T-helper 2 cell treated with Interferon-gamma antibody and Interleukin-4, amounts not matched to agents 5 μg/mL and 100 μg/mL, for 36 hours (primary cell): ENCODE data around the gene CSF1.
"Not testable (repeated sequence)": the region's sequence is repeated elsewhere in the genome, so short reads cannot be mapped to it uniquely, and the experiment has no call there.

Source experiments
- DNase-seq: peaks from one replicate; pipeline ENCODE4 v3.0.0; 2021; ENCODE audit warnings: low spot score
- H3K27ac Mint-ChIP-seq: one replicate; pipeline ENCODE4 v1.8.0; 2021; ENCODE audit warnings: mild to moderate bottlenecking, mixed read lengths
- H3K27me3 Mint-ChIP-seq: one replicate; pipeline ENCODE4 v1.8.0; 2021; ENCODE audit warnings: low read depth, mixed read lengths
- H3K36me3 Mint-ChIP-seq: one replicate; pipeline ENCODE4 v1.8.0; 2021; ENCODE audit warnings: low read depth, mixed read lengths
- H3K4me1 Mint-ChIP-seq: one replicate; pipeline ENCODE4 v1.8.0; 2021; ENCODE audit warnings: low read depth, mixed read lengths
- H3K4me3 Mint-ChIP-seq: one replicate; pipeline ENCODE4 v1.8.0; 2022; ENCODE audit warnings: mild to moderate bottlenecking, moderate library complexity, mixed read lengths
- H3K9me3 Mint-ChIP-seq: one replicate; pipeline ENCODE4 v1.8.0; 2021; ENCODE audit warnings: mixed read lengths

Gene CSF1

DNA sequence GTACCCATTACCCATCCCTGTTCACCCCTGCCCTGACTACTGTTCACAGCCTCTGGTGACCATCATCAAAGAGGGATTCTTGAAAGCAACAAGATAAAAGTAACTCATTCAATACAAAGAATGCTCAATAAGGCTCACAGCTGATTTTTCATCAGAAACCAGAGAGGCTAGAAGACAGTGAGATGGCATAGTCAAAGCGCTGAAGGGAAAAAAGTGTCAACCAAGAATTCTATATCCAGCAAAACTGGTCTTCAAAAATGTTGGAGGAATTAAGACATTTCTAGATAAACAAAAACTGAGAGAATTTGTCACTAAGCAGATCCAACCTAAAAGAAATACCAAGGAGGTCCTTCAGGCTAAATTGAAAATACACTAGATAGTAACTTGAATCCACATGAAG lies 27.1 kb downstream of the CSF1 start:
- Mint-ChIP-seq H3K4me3 (no peak overlapping the region), H3K4me1 (peaks cover 5% of the 10 kb centered on the region), H3K27me3 (no peaks in the 10 kb centered on the region), H3K36me3 (peaks cover 3% of the 10 kb centered on the region), H3K9me3 (peaks cover 19% of the 10 kb centered on the region), H3K27ac (no peak overlapping the region)
- DNase-seq, result no peak

DNA sequence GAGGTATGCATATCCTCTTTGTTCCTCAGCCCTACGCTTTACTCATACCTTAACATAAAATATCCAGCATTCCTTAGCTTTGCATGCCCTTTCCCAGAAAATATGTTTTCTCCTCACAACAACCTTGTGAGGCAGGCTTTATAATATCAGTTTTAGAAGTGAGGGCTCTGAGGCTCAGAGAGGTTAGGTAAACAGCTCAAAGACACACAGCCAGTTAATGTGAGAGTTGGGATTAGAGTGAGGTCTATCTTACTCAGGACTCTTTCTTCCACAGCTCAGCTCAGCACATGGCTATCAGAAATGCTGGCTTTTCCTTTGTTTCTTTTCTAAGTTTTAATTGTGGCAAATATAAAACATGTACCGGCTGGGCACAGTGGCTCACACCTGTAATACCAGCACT lies 27.9 kb downstream of the CSF1 start:
- H3K9me3 Mint-ChIP-seq, result peaks cover 19% of the 10 kb centered on the region
- H3K27ac Mint-ChIP-seq, result no peak overlapping the region
- H3K27me3 Mint-ChIP-seq, result no peaks in the 10 kb centered on the region
- no peak overlapping the region for H3K4me3 Mint-ChIP-seq
- no peak for DNase-seq
- H3K36me3 Mint-ChIP-seq, result peaks cover 3% of the 10 kb centered on the region
- peaks cover 5% of the 10 kb centered on the region for H3K4me1 Mint-ChIP-seq

DNA sequence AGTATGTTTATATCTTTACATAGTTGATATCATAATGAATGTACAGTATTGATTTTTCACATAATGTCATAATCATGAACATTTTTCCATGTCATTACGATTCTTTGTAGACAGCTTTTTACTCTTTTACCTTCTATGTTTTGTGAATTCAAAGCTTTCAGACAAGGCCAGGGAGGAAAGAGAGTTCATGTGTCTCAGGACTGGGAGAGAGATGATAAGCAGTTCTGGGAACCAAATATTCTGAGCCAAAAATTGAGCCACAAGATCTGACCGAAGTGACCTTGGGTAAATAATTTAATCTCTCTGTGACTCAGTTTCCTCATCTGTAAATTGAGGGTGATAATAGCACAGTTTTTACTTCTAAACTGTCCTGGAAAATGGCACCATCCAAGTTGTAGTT lies 31.8 kb downstream of the CSF1 start:
- no peak for DNase-seq
- no peaks in the 10 kb centered on the region for H3K27me3 Mint-ChIP-seq
- H3K9me3 Mint-ChIP-seq, result peaks cover 10% of the 10 kb centered on the region
- no peak overlapping the region for H3K27ac Mint-ChIP-seq
- H3K4me1 Mint-ChIP-seq, result peaks cover 3% of the 10 kb centered on the region
- H3K4me3 Mint-ChIP-seq, result no peak overlapping the region
- H3K36me3 Mint-ChIP-seq, result peaks cover 3% of the 10 kb centered on the region

DNA sequence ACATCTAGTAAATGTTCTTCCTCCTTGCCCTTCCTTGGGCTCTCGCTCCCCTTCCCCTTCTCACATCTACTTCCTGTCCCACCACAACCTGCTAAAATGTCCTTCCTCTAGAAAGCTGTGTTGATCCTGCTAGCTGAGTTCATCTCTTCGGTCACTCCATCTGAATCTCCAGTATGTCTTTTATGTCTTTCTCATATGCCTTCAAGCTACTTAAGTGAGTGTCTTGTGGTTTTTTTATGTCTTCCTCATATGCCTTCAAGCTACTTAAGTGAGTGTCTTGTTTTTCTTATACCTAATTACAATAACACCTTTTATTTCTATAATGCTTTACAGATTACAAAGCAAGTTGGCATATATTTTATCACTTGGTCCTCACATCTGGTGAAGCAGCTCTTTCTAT lies 33.9 kb downstream of the CSF1 start:
- H3K27ac Mint-ChIP-seq, result no peak overlapping the region
- peaks cover 3% of the 10 kb centered on the region for H3K9me3 Mint-ChIP-seq
- no peak for DNase-seq
- no peak overlapping the region for H3K4me3 Mint-ChIP-seq
- H3K27me3 Mint-ChIP-seq, result no peaks in the 10 kb centered on the region
- H3K36me3 Mint-ChIP-seq, result no peaks in the 10 kb centered on the region
- peaks cover 3% of the 10 kb centered on the region for H3K4me1 Mint-ChIP-seq

DNA sequence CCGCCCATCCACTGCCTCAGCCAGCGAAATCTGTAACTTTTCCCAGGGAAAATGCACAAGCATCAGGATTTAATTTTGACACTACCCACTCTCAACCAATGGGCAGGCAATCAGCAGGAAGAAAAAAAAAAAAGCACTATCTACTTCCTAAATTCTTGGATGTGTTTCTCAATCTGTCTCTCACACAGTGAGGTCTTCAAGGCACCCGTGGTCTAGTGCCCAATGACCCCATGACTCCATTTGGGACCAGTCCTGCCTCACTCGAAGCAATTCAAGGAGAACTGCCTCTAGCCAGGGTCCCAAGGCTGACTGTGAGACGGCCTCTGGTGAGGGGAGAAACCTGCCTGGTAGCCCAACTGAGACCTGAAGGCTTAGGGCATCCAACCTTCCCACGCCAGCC lies 35.9 kb downstream of the CSF1 start:
- Mint-ChIP-seq H3K36me3 (no peaks in the 10 kb centered on the region), H3K4me1 (peaks cover 3% of the 10 kb centered on the region), H3K4me3 (no peak overlapping the region), H3K27ac (no peak overlapping the region), H3K27me3 (no peaks in the 10 kb centered on the region), H3K9me3 (peaks cover 3% of the 10 kb centered on the region)
- no peak for DNase-seq

DNA sequence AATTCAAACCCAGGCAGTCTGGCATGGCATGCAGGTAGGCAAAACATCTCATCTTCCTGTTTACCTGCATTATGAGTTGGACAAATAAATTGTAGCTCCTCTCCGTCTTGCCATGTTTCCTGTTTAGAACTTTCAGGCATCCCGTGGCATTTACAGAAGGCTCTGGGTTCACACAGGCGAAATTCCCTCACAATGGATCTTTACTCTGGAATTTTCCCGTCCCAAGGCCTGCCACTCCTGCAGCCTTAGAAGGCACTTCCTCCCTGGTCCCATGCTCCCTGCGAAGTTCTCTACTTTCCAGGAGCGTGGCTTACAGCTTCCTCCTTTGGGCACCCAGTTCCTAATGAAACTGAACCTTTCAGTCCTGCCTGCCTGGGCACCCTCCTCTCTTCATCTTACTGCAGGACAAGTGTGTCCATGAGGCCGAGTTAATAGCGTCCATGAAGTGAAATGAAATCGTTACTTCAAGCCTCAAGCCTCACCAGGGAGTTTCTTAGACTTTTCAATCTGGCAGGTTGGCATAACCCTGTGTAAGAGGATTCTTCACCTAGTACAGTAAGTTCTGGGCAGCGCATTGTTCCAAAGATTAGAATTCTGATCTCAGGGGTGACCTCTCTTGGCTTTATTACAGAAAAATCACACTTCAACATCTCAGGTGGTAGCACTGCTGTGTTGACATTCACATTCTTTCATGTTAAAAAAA lies 37.1 kb downstream of the CSF1 start:
- H3K27me3 Mint-ChIP-seq, result no peaks in the 10 kb centered on the region
- peaks cover 3% of the 10 kb centered on the region for H3K9me3 Mint-ChIP-seq
- H3K4me3 Mint-ChIP-seq, result no peak overlapping the region
- H3K36me3 Mint-ChIP-seq, result no peaks in the 10 kb centered on the region
- H3K4me1 Mint-ChIP-seq, result peaks cover 3% of the 10 kb centered on the region
- DNase-seq, result no peak
- no peak overlapping the region for H3K27ac Mint-ChIP-seq

DNA sequence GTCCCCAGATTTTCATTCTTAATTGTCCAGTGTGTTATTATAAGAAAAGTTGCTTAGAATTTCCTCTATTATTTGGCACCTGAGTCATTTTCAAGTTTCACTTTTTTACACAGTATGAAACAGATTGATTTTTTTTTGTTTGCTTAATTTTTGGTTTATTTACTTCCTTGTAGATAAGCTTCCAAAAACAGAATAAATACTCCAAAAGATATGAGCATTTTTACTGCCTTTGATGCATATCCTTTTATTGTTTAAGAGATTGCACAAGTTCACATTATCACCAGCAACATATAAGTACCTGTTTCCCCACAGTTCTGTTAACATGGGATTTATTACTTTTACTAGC lies 37.6 kb downstream of the CSF1 start:
- no peak overlapping the region for H3K27ac Mint-ChIP-seq
- peaks cover 3% of the 10 kb centered on the region for H3K9me3 Mint-ChIP-seq
- H3K4me3 Mint-ChIP-seq, result no peak overlapping the region
- no peaks in the 10 kb centered on the region for H3K36me3 Mint-ChIP-seq
- H3K4me1 Mint-ChIP-seq, result peaks cover 3% of the 10 kb centered on the region
- no peaks in the 10 kb centered on the region for H3K27me3 Mint-ChIP-seq
- no peak for DNase-seq

DNA sequence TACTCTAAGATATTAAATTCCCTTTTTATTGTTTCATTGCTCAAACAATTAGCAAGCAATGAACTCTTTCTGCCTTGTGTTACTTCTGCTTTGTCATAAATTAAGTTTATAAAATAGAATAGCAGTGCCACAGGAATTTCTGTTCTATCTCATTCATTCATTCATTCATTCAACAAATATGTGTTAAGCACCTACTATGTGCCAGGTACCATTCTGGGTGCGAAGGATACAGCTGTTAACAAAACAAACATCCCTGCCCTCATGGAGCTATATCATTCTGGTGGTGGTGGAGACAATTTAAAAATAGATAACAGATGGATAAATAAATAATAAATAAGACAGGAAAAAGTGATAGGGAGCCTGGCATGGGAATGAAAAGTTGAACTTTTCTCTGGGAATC lies 39.4 kb downstream of the CSF1 start:
- no peaks in the 10 kb centered on the region for H3K36me3 Mint-ChIP-seq
- H3K9me3 Mint-ChIP-seq, result peaks cover 2% of the 10 kb centered on the region
- no peak for DNase-seq
- H3K27me3 Mint-ChIP-seq, result no peaks in the 10 kb centered on the region
- H3K4me1 Mint-ChIP-seq, result no peaks in the 10 kb centered on the region
- no peak overlapping the region for H3K4me3 Mint-ChIP-seq
- H3K27ac Mint-ChIP-seq, result no peak overlapping the region

DNA sequence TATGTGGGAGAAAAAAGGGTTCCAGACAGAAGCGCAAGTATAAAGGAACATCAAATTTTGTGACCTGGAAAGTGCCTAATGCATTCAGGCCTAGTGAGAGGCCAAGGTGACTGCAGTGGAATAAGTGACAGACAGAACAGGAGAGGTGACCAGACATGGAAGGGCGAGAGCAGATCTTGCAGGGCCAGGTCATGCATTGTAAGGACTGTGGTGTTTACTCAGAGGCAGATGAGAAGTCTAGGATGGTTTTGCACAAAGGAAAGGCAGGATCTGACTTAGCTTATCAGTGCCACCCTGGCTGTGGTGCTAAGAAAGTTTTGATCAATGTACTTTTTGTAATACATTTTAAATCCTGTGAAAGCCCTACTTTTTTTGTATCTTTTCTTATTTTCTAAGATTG lies 39.9 kb downstream of the CSF1 start:
- peaks cover 3% of the 10 kb centered on the region for H3K27me3 Mint-ChIP-seq
- no peaks in the 10 kb centered on the region for H3K36me3 Mint-ChIP-seq
- no peaks in the 10 kb centered on the region for H3K9me3 Mint-ChIP-seq
- no peak for DNase-seq
- no peak overlapping the region for H3K27ac Mint-ChIP-seq
- no peaks in the 10 kb centered on the region for H3K4me1 Mint-ChIP-seq
- H3K4me3 Mint-ChIP-seq, result no peak overlapping the region

DNA sequence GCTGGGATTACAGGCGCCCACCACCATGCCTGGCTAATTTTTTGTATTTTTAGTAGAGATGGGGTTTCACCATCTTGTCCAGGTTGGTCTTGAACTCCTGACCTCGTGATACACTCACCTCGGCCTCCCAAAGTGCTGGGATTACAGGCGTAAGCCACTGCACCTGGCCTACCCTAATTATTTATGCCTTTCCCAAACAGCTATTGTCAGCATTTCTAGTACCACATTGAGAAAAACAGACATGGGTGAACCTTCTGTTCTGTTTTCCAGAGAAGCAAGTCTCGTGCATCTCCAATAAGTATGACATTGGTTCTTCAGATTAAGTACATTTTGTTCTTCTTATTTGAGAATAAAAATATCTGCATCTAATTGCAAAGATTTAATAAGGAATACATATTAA lies 40.9 kb downstream of the CSF1 start:
- H3K4me1 Mint-ChIP-seq, H3K27me3 Mint-ChIP-seq, DNase-seq, H3K4me3 Mint-ChIP-seq, H3K36me3 Mint-ChIP-seq, H3K9me3 Mint-ChIP-seq, H3K27ac Mint-ChIP-seq: not testable (repeated sequence)

DNA sequence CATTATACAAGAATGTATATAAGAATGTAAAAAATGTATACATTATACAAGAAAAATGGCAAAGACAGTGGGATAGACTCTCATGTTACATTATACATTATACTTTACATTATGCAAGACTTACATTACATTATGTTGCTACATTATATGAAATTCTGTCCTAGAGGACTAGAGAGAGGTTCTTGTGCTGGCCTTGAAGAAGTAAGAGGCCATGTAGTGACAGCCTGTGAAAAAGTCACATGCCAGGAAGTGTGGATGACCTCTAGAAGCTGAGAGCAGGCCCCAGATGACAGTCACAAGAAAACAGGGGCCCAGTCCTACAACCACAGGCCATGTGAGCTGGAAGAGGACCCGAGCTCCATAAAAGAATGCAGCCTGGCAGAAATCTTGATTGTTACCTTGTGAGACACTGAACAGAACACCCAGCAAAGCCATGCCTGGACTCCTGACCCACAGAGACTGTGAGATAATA lies 43.4 kb downstream of the CSF1 start:
- no peaks in the 10 kb centered on the region for H3K36me3 Mint-ChIP-seq
- no peak for DNase-seq

DNA sequence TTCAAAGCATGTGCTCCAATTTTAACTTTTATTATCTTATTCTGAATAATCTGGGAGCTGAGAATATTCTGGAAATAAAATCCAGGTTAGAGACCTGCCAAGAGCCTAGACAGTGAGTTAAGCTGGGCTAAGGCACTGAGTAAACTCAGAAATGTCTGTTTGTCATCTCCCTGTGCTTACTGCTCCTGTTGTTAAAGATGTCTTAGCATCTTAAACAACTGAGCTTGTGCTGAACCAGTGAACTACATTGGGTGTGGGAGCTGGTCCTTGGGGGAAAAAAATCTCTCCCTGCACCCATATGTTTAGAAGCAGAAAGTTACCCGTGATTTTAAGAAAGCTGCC lies 49.0 kb downstream of the CSF1 start:
- no peaks in the 10 kb centered on the region for H3K9me3 Mint-ChIP-seq

More for the DNA sequence above, 43.4 kb downstream of the CSF1 start:
- H3K4me3 Mint-ChIP-seq, result no peak overlapping the region
- peaks cover 17% of the 10 kb centered on the region for H3K27me3 Mint-ChIP-seq
- no peaks in the 10 kb centered on the region for H3K9me3 Mint-ChIP-seq
- H3K4me1 Mint-ChIP-seq, result no peaks in the 10 kb centered on the region
- H3K27ac Mint-ChIP-seq, result no peak overlapping the region

DNA sequence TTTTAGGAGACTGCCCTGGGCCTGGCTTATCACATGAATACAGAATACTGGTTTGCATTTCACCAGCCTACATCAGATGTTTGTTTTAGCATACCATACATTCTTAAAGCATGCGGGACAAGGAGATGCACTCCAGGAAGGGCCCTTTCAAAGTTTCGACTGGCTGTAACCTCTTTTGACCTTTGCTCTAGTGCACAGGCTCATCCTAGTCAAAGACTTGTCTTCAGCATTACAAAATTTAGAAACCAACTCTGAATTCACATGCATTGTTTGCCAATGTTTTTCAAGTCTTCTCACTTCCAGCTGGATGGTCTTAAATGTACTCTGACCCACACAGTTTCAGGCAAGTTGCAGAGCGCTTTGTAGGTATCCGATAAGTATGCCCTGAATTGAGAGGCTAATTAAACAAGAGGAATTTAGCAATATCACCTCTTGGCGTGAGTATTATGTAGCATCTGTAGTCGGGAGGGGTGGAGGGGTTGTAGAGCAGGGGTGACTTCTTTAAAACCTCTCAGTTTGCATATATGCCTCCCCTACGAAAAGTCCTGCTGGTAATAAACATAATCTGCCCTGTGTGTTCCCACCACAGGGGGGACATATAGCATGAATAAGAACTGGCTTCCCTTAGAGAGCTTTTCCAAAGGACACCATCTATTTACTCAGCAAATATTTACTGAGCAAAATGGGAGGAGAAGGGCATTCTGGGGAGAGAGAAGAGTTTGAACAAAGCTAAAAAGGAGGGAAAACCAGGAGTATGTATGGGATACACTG lies 49.5 kb downstream of the CSF1 start:
- H3K4me1 Mint-ChIP-seq, result no peaks in the 10 kb centered on the region
- no peak overlapping the region for H3K27ac Mint-ChIP-seq
- no peak overlapping the region for H3K4me3 Mint-ChIP-seq
- no peak for DNase-seq
- no peaks in the 10 kb centered on the region for H3K36me3 Mint-ChIP-seq
- peaks cover 4% of the 10 kb centered on the region for H3K9me3 Mint-ChIP-seq
- peaks cover 33% of the 10 kb centered on the region for H3K27me3 Mint-ChIP-seq

More for the DNA sequence above, 49.0 kb downstream of the CSF1 start:
- Mint-ChIP-seq H3K27me3 (peaks cover 30% of the 10 kb centered on the region), H3K4me1 (no peaks in the 10 kb centered on the region), H3K36me3 (no peaks in the 10 kb centered on the region), H3K27ac (no peak overlapping the region), H3K4me3 (no peak overlapping the region)
- no peak for DNase-seq

DNA sequence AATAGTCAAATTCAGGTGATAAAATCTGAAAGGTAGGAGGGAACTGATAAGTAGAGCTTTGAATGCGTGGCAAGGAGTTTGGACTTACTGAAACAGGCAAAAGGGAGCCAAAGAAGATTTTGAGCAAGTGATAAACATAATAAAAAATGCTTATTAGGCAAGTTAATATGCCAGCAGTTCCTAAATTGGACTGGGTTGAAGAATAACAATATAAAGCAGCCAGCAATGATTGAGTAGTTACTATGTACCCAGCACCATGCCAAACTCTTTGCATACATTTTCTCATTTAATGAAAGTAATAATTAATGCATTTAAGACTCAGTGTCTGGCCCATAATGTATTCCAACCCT lies 50.1 kb downstream of the CSF1 start:
- Mint-ChIP-seq H3K27ac (no peak overlapping the region), H3K36me3 (no peaks in the 10 kb centered on the region), H3K4me1 (no peaks in the 10 kb centered on the region), H3K4me3 (no peak overlapping the region), H3K27me3 (peaks cover 36% of the 10 kb centered on the region), H3K9me3 (peaks cover 9% of the 10 kb centered on the region)
- no peak for DNase-seq

DNA sequence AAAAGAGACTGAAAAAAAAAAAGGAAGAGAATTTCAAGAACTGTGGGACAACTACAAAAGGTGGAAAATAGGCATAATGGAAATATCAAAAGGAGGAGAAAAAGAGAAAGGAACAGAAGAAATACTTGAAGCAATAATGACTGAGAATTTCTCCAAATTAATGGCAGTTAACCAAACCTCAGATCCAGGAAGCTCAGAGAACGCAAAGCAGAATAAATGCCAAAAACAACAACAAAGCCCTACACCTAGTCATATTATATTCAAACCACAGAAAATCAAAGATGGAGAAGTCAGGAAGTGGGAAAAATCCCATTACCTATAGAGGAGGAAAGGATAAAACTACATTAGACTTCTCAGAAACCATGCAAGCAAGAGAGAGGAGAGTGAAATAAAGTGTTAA lies 53.2 kb downstream of the CSF1 start:
- Mint-ChIP-seq H3K4me1 (no peaks in the 10 kb centered on the region), H3K27me3 (peaks cover 34% of the 10 kb centered on the region), H3K9me3 (peaks cover 9% of the 10 kb centered on the region), H3K27ac (no peak overlapping the region), H3K4me3 (no peak overlapping the region), H3K36me3 (no peaks in the 10 kb centered on the region)
- DNase-seq, result no peak
